Measurements from ENCODE around the gene G2E3. TPM values are rescaled to one million over a fixed set of nuclear protein-coding genes. Genes with fewer than 3 reads are reported as not detected.

The G2E3 gene
- total RNA-seq, 4 donors from 2014 or later, result 9.3 to 14.5 (median 11.6) TPM

- Histone ChIP-seq H3K27ac (no peak overlapping the region), H3K27me3 (no peaks in the 10 kb centered on the region), H3K36me3 (peaks cover 0 to 3% of the 10 kb centered on the region in 2 donors), H3K9me3 (no peaks in the 10 kb centered on the region), H3K4me1 (peaks cover 0 to 25% (median 8%) of the 10 kb centered on the region in 3 donors), H3K4me3 (no peak overlapping the region)
- TF ChIP-seq, protein P1, sequence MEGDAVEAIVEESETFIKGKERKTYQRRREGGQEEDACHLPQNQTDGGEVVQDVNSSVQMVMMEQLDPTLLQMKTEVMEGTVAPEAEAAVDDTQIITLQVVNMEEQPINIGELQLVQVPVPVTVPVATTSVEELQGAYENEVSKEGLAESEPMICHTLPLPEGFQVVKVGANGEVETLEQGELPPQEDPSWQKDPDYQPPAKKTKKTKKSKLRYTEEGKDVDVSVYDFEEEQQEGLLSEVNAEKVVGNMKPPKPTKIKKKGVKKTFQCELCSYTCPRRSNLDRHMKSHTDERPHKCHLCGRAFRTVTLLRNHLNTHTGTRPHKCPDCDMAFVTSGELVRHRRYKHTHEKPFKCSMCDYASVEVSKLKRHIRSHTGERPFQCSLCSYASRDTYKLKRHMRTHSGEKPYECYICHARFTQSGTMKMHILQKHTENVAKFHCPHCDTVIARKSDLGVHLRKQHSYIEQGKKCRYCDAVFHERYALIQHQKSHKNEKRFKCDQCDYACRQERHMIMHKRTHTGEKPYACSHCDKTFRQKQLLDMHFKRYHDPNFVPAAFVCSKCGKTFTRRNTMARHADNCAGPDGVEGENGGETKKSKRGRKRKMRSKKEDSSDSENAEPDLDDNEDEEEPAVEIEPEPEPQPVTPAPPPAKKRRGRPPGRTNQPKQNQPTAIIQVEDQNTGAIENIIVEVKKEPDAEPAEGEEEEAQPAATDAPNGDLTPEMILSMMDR (IDR thresholded peaks at IDR 0.05), result no peak
- no peak for TF ChIP-seq EP300 (IDR thresholded peaks at IDR 0.05)
- no peak for TF ChIP-seq POLR2A (IDR thresholded peaks at IDR 0.05)
- no peak for TF ChIP-seq POLR2AphosphoS5 (IDR thresholded peaks at IDR 0.05)
- 71 to 89% methylated on average over 1 of the region's 1 CpG for whole genome bisulfite sequencing, 2 donors (ENCODE audit: low coverage in 1 of 2)
- no peak for ATAC-seq
Observed at GRCh38 chr14:30560581-30560980, 1.6 kb downstream of the G2E3 start.

DNA sequence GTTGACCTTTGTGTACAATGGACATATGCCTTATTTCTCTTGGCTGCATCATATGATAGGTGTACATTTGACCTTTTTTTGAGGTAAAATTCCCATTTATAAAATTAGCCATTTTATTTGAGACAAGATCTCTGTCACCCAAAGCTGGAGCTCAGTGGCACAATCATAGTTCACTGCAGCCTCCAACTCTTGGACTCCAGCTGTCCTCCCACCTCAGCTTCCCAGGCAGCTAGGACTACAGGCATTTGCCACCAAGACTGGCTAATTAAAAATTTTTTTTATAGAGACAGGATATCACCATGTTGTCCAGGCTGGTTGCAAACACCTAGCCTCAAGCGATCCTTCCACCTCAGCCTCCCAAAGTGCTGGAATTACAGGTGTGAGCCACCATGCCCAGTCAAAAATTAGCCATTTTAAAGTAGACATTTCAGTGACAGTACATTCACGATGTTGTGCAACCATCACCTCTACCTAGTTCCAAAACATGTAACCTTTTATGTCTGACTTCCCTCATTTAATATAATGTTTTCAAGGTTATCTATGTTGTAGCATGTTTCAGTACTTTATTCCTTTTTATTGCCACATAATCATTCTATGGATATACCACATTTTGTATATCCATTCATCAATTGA is 5.4 kb downstream of the G2E3 start:
- 95 to 100% methylated on average over 2 of the region's 2 CpGs for WGBS, 2 donors (ENCODE audit: low coverage in 1 of 2)
- no peak for ATAC-seq
- Histone ChIP-seq H3K4me3 (no peak overlapping the region), H3K27ac (no peak overlapping the region), H3K36me3 (peaks cover 0 to 3% of the 10 kb centered on the region in 2 donors), H3K27me3 (no peaks in the 10 kb centered on the region), H3K9me3 (no peaks in the 10 kb centered on the region), H3K4me1 (peaks cover 0 to 20% (median 8%) of the 10 kb centered on the region in 3 donors)
- no peak for TF ChIP-seq POLR2A (IDR thresholded peaks at IDR 0.05)
- TF ChIP-seq POLR2AphosphoS5 (IDR thresholded peaks at IDR 0.05), result no peak
- TF ChIP-seq EP300 (IDR thresholded peaks at IDR 0.05), result no peak
- TF ChIP-seq, protein P1 (IDR thresholded peaks at IDR 0.05), result no peak

DNA sequence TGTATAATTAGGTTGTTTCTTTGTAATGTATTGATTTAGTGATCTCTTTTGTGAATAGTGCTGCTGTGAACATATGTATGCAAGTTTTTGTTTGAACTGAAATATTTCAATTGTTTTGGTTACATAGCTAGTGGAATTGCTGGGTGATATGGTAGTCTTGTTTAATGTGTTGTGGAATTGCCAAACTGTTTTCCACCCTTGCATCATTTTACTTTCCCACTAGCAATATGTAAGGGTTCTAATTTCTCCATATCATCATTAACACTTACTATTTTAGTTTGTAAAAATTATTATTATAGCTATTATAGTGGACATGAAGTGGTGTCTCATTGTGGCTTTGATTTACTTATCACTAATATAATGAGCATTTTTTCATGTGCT is 5.9 kb downstream of the G2E3 start:
- H3K27ac ChIP-seq, result no peak overlapping the region
- no peaks in the 10 kb centered on the region for H3K27me3 ChIP-seq
- TF ChIP-seq POLR2A (IDR thresholded peaks at IDR 0.05) (no peak), POLR2AphosphoS5 (IDR thresholded peaks at IDR 0.05) (no peak), EP300 (IDR thresholded peaks at IDR 0.05) (no peak)
- TF ChIP-seq, protein P1 (IDR thresholded peaks at IDR 0.05), result no peak
- no peaks in the 10 kb centered on the region for H3K9me3 ChIP-seq
- no peak overlapping the region for H3K4me3 ChIP-seq
- H3K4me1 ChIP-seq, result peaks cover 0 to 17% (median 8%) of the 10 kb centered on the region in 3 donors
- no peak for ATAC-seq
- H3K36me3 ChIP-seq, result peaks cover 0 to 3% of the 10 kb centered on the region in 2 donors

DNA sequence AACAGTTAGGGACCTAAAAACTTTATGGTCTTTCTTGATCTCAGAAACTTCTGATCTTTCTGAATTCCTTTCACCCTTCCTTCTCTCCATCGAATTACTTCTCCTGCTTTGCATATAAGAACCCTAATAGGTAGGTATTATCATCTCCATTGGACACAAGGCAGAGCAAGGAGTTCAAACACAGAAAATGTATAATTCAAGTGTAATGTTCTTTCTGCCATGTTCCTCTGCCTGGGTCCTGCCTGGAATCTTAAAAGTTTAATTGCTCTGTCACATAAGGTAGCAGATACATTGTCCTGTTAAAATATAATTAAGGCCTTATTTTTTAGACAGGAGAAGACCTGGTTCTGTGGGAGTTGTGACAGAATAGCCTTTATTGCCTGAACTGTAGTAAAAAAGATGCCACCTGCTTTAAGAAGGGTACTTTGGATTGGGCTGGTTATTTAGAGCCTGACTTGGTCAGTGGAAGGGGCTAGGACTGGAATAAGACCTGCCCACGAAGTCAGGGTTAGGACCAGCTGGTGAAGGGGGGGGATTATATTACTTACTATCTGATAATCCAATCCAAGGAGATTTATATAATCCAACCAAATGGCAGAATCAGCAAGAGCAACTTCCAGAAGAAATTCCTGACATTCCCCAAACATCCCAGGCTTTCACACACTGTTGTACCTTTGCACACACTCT is 10.4 kb downstream of the G2E3 start:
- TF ChIP-seq POLR2AphosphoS5 (IDR thresholded peaks at IDR 0.05) (no peak), EP300 (IDR thresholded peaks at IDR 0.05) (no peak), POLR2A (IDR thresholded peaks at IDR 0.05) (no peak)
- TF ChIP-seq, protein P1 (IDR thresholded peaks at IDR 0.05), result no peak
- Histone ChIP-seq H3K4me1 (peaks cover 0 to 4% (median 0%) of the 10 kb centered on the region in 3 donors), H3K36me3 (no peaks in the 10 kb centered on the region), H3K27ac (no peak overlapping the region), H3K27me3 (no peaks in the 10 kb centered on the region), H3K4me3 (no peak overlapping the region), H3K9me3 (no peaks in the 10 kb centered on the region)
- WGBS, 2 donors (ENCODE audit: low coverage in 1 of 2), result 59 to 83% methylated on average over 1 to 2 of the region's 2 CpGs
- no peak for ATAC-seq

DNA sequence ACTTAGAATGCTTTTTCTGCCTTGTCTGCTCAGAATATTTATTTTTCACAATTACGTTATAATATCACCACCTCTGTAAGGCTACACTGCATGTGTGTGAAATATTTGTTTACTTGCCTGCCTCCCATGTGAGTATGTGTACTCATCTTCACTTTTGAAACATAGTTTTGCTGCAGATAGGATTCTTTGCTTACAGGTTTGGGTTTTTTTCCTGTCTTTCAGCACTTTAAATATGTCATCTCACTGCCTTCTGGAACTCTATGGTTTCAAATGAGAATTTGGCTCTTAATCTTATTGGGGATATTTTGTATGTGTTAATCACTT is 10.9 kb downstream of the G2E3 start:
- Histone ChIP-seq H3K4me1 (peaks cover 0 to 4% (median 0%) of the 10 kb centered on the region in 3 donors), H3K4me3 (no peak overlapping the region), H3K27ac (no peak overlapping the region), H3K36me3 (no peaks in the 10 kb centered on the region), H3K9me3 (no peaks in the 10 kb centered on the region), H3K27me3 (no peaks in the 10 kb centered on the region)
- 85 to 88% methylated on average over 1 of the region's 1 CpG for WGBS, 2 donors (ENCODE audit: low coverage in 1 of 2)
- ATAC-seq, result no peak
- TF ChIP-seq, protein P1 (IDR thresholded peaks at IDR 0.05), result no peak
- no peak for TF ChIP-seq POLR2AphosphoS5 (IDR thresholded peaks at IDR 0.05)

Measured in gastroesophageal sphincter (tissue), 4 donors.